ENCODE results near the gene UGT2B11.
"Not testable (repeated sequence)": the region's sequence is repeated elsewhere in the genome, so short reads cannot be mapped to it uniquely, and the experiment has no call there.

GRCh38 chr4:69190621-69191020 lies 23.9 kb downstream of the UGT2B11 start:
- TF ChIP-seq CTCF (IDR thresholded peaks at IDR 0.05; ENCODE audit: poor library complexity); EZH2 (IDR thresholded peaks at IDR 0.05; ENCODE audit: borderline replicate concordance); EZH2phosphoT487 (IDR thresholded peaks at IDR 0.05; ENCODE audit: low read depth, severe bottlenecking, unreplicated experiment): not testable (repeated sequence)
